ENCODE results near the gene ZNF311. TPM values are rescaled to one million over a fixed set of nuclear protein-coding genes. Genes with fewer than 3 reads are reported as not detected.
"Not testable (repeated sequence)": the region's sequence is repeated elsewhere in the genome, so short reads cannot be mapped to it uniquely, and the experiment has no call there.

Gene ZNF311
- total RNA-seq, 1 experiment from 2014 or later = 0.32 TPM

DNA sequence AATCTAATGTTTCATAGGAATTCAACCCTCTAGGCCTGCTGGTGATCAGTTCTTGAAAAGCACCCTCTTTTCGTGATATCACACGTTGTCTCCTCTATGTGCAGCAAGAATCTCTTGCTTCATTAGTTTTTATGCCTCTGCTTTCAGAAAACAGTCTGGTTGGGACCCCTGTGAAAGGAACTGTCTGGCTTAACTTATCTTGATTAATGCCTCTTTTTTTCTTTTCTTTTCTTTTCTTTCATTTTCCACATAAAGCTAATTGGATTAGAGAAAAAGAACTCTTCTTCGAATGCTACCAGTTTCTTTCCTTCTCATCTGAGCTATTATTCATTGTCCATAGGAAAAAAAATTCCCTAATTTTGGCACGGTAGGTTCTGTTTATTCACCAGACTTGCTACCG, 21.3 kb downstream of the ZNF311 start:
- no peak for DNase-seq (ENCODE audit: extremely low read depth, low read depth)

DNA sequence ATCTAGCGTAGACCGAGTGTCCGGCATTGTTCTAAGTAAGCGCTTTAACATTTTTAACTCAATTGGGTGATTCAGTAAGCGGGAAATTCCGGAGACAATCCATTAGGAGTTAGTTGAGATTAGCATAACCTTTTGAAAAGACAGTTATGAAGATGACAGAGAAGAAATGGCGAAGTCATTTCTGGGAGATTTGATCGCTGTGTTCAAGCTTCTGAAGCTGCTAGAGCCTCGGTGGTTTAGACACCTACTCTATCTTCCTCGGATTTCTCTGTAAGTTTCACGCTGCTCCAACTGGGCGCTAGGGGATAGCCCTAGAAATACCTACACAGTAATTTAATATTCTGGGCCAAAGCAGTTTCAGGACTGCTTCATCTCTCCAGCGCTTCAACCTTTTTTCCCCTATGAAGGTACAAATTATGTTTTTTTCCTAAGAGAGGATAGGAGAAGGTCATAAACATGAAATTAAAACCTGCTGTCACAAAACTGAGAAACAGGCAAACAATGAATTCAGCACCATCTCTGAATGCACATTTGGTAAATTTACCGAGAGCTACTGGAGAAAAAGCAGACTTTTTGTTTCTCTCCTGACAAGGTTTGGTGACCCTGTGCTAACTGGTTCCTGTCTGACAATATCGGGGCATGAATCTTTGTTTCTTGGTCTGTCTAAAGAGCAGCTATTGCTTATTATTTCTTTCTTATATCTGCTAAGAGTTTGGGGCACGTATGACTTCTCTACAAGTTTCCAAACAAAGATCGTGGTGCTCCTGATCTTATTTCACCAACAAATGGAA, 22.4 kb downstream of the ZNF311 start:
- peak; percentile 60 for DNase-seq (ENCODE audit: extremely low read depth, low read depth)

DNA sequence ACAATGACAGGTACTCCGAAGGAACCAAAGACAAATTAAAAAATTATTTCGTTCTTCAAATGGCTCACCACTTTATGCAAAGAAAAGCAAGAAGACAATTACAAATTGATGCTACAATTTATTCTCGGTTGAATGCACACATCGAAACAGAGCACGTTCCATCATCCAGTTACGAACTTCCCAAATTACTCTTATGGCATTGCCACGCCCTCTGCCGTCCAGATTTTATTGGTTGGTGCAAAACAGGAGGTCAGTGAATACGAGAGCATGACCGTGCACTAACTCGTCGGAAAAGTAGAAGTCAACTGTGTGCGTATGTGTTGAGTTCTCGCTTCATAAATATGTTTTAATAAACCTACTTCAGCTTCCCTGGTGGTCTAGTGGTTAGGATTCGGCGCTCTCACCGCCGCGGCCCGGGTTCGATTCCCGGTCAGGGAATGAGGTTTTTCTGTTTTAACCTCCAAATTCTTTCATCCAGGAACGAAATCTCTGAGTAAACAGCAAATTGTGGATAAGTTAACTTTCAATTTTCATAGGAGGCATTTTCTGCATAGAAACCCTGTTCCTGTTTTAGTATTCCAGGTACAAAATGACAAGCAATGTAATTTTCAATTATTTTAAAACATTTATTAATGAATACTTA, 23.2 kb downstream of the ZNF311 start:
- DNase-seq (ENCODE audit: extremely low read depth, low read depth) = peak; percentile 87

GRCh38 chr6:28981431-28981832, 23.7 kb downstream of the ZNF311 start:
- peak; percentile 60 for DNase-seq (ENCODE audit: extremely low read depth, low read depth)

GRCh38 chr6:28980852-28981430, 24.2 kb downstream of the ZNF311 start:
- peak; percentile 70 for DNase-seq (ENCODE audit: extremely low read depth, low read depth)

DNA sequence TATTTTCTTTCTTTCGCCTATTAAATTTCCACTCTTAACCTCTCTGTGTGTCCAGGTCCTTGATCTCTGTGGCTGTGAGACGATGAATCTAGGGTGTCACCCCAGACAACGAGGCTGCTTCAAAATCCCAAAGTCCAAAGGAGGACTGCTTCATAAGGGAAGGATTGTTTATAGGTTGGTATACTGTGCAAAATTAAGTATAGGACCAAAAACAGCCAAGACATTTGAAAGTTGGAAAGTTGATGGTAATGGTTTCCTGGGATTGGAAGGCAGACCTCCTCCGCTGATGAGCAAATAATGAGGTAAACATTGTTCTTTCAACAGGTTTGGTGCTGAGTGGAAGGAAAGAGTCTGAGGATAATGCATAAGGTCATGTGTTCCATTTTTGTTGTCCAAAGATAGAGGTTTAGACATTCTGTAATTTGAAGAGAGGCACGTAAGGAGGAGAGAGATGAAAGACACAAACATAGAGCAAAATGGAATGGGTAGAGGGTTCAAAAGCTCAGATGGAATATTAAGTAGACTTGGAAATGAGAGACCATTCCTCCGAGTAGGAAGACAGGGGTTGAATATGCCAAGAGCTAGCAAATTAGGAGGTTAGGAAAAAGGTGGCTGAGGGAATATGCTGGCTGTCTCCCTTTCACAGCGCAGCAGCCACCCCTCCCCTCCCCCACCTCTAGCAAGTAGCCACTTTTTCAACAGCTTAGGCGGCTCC, 24.8 kb downstream of the ZNF311 start:
- no peak for DNase-seq (ENCODE audit: extremely low read depth, low read depth)

- DNase-seq (ENCODE audit: extremely low read depth, low read depth) = no peak
Observed at GRCh38 chr6:28979679-28980078, 25.4 kb downstream of the ZNF311 start.

- no peak for DNase-seq (ENCODE audit: extremely low read depth, low read depth)
Observed at GRCh38 chr6:28978959-28979561, 26.1 kb downstream of the ZNF311 start.

DNA sequence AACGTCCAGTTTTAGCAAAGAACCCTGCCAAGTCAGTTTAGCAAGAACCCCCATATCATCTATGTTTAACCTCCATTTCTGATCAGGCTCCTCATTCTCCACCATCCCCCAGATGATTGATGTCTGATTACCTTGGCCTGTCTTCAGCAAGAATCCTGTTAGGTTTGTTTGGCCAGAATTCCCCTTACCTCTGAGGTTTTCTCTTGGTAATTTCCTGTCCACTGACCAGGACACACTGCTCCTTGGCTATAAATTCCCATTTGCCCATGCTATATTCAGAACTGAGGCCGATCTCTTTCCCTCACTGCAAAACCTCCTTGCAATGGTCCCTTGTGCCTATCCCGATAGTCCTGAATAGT, 27.0 kb downstream of the ZNF311 start:
- no peak for DNase-seq (ENCODE audit: extremely low read depth, low read depth)

GRCh38 chr6:28977341-28978132, 27.6 kb downstream of the ZNF311 start:
- no peak for DNase-seq (ENCODE audit: extremely low read depth, low read depth)

DNA sequence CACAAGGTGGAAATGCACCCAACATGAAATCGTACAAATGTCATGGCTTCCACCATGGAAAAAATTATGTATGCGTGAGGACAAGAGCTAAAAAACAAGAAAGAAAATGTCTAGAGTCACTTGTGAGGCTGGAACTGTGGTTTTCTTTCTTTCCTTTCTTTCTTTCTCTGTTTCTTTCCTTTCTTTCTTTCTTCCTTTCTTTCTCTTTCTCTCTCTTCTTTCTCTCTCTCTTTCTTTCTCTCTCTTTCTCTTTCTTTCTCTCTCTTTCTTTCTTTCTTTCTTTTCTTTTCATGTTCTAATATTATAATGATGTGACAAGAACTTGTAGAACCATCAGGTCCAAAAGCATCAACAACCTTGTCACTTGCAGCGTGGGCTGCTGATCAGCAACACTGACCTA, 28.4 kb downstream of the ZNF311 start:
- no peak for DNase-seq (ENCODE audit: extremely low read depth, low read depth)

DNA sequence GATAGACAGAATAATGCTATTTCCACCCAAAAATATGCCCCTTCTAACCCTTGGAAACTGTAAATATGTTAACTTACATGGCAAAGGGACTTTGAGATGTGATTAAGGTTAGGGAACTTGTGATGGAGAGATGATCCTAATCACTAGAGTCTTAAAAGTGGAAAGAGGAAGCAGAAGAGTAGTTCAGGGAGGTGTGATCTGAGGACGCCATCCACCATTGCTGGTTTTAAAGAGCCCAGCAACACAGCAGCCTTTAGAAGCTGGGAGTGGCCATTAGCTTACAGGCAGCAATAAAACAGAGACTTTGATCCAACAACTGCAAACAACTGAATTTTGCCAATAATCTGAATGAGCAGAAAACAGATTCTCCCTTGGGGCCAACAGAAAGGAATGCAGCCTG, 30.6 kb downstream of the ZNF311 start:
- no peak for DNase-seq (ENCODE audit: extremely low read depth, low read depth)

DNA sequence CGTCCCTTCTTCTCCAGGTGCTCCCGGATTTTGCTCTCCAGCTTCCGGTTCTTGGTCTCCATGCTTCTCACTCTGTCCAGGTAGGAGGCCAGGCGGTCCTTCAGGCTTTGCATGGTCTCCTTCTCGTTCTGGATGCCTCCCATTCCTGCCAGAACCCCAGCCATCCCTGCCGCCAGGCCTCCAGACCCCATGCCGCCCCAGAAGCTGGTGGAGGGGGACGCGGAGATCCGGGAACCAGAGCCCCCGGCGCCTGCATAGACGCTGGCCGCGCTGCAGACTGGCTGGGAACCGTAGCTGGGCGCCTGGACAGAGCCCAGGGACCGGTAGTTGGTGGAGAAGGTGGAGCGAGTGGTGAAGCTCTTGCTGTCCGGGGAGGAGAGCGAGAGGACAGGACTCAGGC, 35.1 kb downstream of the ZNF311 start:
- not testable (repeated sequence) for DNase-seq (ENCODE audit: extremely low read depth, low read depth)

- no peak for DNase-seq (ENCODE audit: extremely low read depth, low read depth)
Observed at GRCh38 chr6:28969129-28969528, 36.0 kb downstream of the ZNF311 start.

DNA sequence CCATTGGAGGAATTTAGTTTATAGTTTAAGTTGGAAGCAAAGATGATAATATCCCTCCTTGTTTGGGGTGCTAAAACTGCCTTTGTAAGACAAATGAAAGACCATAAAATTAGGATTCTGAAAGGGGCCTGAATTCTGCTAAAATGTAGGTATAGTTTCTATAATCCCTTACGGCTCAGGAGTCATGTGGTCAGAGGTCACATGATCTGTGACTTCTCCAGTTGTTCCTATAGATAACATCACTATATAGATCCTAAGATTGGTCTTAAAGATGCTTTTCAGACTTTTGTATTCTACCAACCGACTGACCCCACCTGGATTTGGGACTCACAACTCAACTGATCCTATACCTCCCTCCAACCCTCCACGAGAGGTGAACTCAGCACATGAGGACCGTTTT, 36.6 kb downstream of the ZNF311 start:
- DNase-seq (ENCODE audit: extremely low read depth, low read depth) = no peak

GRCh38 chr6:28965706-28966105, 39.4 kb downstream of the ZNF311 start:
- DNase-seq (ENCODE audit: extremely low read depth, low read depth) = no peak

- no peak for DNase-seq (ENCODE audit: extremely low read depth, low read depth)
Observed at GRCh38 chr6:28960846-28961500, 44.1 kb downstream of the ZNF311 start.

DNA sequence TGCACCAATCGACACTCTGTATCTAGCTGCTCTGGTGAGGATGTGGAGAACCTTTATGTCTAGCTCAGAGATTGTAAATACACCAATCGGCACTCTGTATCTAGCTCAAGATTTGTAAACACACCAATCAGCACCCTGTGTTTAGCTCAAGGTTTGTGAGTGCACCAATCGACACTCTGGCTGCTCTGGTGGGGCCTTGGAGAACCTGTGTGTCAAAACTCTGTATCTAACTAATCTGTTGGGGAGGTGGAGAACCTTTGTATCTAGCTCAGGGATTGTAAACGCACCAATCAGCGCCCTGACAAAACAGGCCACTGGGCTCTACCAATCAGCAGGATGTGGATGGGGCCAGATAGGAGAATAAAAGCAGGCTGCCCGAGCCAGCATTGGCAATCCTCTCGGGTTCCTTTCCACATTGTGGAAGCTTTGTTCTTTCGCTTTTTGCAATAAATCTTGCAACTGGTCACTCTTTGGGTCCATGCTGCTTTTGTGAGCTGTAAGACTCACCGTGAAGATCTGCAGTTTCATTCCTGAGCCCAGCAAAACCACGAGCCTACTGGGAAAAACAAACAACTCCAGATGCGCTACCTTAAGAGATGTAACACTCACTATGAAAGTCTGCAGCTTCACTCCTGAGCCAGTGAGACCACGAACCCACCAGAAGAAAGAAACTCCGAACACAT, 46.4 kb downstream of the ZNF311 start:
- not testable (repeated sequence) for DNase-seq (ENCODE audit: extremely low read depth, low read depth)

- DNase-seq (ENCODE audit: extremely low read depth, low read depth) = not testable (repeated sequence)
Observed at GRCh38 chr6:28957795-28958314, 47.3 kb downstream of the ZNF311 start.

Measured in NCI-H460 (cell line).